GM21528 (cell line): ENCODE data around the gene MYRF.

Experiments
- ATAC-seq: cut with Tn5 transposase; IDR thresholded peaks from one replicate; pipeline ENCODE4 v1.9.1; 2021; ENCODE audit warnings: mild to moderate bottlenecking, moderate library complexity; ENCODE audit not compliant: unreplicated experiment, low FRiP score

MYRF gene

DNA sequence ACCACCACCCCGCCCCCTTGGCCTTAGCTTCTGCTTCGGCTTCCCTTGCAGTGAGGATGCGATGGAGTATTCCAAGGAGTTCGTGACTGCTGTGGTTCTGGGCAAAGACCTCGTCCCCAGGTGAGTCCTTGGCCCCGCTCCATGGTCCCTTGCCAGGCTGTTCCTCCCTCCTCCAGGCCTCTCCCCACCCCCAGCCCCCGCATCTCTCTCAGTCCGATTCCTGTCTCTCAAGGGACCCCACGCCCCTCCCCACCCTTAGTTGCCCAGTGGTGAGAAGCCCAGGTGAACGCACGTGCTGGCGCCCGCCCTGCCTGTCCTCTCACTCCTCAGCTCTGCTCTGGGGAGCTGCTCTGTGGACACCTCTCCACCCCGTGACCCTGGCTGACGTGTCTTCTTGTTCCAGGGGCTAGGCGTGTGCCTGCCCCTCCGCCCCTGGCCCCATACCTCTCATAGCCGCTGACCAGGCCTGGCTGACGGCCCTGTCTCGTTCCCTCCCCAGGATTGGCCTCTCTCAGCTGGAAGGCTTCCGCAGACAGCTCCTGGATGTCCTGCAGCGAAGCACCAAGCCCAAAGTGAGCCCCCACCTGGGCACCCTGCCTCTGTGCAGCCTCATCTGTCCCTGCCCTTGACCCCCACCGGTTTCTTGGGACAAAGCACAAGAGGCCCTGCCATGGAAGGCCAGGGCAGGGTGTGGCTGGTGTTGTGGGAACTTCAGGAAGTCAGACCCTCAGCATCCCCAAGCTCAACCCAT, 14.6 kb upstream of the MYRF start:
- no peak for ATAC-seq

DNA sequence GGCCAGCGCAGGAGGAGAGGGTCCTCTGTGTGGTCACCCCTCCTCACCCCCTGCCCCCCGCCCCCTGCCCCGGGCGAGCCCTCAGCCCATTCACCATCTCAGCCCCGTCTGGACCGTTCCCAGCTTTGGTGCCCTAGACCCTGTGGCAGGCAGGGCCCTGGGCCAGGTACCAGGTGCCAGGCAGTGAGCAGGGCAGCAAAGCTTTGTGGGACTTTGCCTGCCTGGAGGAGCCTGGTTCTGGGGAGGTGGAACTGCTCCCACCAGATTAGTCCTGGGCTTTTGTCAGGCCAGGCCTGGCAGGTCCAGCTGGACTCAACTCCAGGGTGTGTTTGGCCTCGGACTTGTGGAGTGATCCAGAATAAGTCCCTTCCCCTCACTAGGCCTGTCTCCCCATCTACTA, 13.7 kb upstream of the MYRF start:
- no peak for ATAC-seq

DNA sequence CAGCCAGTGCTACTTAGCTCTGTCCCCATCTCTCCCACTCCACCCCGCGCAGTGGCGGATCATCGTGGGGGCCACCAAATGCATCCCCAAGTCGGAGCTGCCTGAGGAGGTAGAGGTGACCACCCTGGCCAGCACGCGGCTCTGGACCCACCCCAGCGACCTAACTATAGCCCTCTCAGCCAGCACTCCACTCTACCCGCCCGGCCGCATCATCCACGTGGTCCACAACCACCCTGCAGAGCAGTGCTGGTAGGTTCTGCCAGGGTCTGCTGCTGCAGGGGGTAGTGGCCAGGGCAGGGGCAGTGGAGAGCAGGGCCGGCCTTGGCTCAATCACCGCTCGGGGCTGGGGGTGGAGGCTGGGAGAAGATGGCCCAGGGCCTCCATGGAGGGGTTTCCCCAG, 13.0 kb upstream of the MYRF start:
- no peak for ATAC-seq

DNA sequence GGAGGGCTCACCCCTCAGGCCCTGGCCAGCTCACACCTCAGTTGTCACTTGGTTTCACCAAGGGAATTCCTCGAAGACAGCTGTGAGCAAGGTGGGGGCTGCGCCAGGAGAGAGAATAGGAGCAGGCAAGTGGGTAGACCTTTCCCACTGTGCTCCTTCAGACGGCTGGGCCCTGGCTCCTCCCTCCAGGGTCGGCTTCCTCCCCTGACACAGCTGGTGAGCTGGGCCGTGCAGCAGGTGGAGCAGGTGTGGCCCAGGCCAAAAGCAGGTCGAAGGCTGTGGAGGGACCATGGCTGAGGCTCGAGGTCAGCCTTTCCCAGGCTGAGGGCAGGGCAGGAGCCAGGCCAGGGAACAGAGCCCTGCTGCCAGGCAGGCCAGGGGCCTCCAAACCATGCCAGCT, 12.5 kb upstream of the MYRF start:
- no peak for ATAC-seq

DNA sequence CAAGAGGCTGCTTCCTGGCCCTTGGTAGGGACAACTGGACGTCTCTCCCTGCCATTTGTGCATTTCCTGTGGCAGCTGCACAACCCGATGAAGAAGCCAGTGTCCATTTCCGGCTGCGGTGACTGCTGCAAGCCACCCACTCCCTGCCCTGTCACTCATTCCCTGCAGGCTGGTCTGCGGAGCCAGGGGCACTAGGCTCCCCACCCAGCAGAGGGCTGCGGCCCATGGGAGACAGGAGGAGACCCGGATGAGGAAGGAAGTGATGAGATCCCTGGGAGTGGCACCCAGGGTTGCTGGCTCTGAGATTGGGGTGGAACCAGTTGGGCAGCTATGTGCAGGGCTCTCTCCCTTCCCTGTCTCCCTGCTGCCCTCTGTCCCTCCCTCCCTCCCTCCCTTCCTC, 10.0 kb upstream of the MYRF start:
- ATAC-seq = no peak

DNA sequence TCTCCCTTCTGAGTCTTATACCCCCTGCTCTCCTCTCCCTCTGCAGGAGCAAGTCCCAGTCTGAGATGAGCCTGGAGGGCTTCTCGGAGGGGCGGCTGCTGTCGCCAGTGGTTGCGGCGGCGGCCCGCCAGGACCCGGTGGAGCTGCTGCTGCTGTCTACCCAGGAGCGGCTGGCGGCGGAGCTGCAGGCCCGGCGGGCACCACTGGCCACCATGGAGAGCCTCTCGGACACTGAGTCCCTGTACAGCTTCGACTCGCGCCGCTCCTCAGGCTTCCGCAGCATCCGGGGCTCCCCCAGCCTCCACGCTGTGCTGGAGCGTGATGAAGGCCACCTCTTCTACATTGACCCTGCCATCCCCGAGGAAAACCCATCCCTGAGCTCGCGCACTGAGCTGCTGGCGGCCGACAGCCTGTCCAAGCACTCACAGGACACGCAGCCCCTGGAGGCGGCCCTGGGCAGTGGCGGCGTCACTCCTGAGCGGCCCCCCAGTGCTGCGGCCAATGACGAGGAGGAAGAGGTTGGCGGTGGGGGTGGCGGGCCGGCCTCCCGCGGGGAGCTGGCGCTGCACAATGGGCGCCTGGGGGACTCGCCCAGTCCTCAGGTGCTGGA, 8.8 kb upstream of the MYRF start:
- no peak for ATAC-seq

DNA sequence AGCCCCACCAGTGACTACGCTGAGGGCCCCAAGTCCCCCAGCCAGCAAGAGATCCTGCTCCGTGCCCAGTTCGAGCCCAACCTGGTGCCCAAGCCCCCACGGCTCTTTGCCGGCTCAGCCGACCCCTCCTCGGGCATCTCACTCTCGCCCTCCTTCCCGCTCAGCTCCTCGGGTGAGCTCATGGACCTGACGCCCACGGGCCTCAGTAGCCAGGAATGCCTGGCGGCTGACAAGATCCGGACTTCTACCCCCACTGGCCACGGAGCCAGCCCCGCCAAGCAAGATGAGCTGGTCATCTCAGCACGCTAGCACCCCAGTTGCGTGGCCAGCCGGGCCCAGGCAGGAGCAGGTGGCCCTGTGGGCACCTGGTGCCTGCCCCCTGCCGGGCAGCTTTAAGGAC, 8.3 kb upstream of the MYRF start:
- ATAC-seq = no peak

DNA sequence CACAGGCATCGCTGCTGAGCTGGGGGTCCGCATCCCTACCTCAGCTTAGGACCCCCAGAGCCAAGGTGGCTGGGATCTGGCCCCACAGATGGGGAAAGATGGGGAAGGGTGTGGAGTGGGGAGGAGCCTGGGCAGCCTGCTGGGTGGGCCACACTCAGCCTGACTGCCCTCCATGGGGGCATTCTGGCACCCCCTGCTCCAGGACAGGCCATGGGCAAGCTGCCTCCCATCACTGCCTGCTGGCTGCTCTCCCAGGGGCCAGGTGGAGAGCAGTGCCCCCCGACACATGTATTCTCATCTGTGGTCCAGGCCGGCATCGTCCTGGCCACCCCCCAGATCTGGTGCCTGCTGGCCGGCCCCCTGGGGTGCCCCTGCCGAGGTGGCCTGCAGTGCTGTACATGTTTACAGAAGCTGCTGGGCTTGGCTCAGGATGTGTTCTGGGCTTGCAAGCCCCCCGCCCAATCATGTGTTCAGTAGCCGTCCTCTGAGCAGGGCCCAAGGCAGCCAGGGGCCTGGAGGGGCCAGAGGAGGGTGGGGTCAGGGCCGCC, 7.8 kb upstream of the MYRF start:
- no peak for ATAC-seq

DNA sequence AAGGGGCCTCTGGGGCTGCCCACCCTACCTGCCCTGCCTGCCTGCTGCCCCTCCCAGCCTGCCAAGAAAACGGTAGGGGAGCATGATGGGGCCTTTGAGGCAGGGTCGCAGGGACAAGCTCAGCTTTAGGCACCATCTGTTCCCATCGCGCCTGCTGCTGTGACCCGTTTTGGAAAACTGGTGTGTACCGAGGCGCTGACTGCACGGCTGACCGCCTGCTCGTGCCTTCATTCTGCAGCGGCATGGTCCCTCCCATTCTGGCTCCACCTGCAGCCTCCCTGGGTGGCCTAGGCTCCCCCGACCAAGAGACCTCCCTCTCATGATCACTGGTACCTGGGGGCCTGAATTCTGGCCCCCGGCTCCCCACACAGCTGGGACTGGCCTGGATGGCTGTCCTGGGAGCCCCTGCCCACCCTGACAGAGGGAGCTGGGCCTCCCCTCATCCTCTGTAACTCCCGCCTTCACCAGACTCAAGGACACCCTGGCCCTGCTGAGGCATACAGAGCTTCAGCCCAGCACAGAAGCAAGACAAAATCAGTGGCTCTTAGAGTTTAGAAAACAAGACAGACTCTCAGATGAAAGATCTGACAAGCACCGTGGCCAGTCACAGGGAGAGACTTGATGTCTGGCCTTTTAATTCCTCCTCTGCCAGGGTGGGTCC, 6.5 kb upstream of the MYRF start:
- ATAC-seq = no peak

DNA sequence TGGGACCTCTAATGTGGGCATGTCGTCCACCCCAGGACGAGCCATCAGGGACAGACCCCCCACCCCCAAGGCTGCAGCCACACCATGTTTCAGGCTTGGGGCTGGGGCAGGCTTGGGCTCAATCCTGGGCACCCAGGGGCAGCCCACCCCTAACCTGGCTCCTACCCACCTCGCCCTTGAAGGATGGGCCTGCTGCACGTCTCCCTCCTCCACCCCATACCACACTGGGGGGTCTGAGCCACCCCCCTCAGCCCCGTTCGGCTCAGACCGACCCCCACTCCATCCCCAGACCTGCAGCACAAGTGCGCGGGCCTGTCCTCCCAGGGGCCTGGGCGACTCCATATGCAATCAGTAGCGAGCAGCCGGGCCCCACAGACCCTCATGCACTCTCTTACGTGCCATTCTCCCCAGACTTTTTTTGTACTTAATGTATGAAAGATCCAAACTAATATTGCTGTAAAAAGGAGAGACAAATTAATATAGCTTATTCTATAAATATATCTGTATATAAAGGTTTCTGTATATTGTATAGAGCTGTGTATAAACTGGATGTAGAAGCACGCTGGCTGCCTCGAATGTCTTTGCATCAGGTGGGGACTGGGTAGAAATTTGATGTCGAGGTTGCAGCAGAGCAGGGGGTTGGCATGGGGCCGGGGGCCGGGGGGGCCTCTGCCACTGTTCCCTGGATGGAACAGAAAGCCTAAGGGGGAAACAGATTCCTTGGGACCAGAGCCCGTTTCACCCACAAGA, 5.8 kb upstream of the MYRF start:
- no peak for ATAC-seq

DNA sequence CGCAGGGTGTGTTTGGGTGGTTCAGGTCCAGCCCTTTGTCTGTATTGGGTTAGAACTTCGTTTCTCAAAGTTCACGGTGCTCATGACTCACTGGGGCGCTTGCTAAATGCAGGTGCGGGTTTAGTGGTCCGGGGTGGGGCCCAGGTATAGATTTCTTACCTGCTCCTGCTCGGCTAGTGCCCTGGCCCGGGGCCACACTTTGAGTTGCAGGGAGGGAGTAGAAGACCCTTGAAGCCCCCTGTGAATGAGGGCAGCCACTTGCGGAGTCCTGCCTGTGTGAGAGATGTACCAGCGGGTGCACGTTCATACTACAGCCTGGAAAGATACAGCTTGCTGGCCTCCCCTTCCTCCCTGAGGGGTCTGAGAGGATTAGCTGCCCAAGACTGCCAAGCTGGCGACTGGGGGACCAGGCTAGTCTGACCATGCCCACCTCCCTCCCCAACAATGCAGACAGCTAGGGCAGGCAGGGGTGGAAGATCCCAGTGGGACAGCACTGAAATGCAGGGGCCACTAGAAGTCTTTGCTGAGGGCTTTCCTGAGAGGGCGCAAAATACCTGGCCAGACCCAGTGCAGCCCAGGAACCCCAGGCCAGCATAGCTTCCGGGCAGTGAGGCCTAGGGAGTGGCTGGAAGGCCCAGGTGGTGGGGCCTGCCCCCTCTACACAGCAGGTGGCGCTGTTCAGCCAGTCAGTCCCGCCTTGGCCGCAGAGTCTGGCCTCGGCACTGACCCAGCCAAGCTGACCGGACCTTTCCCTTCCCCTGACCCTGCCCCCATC, 5.1 kb upstream of the MYRF start:
- ATAC-seq = no peak

DNA sequence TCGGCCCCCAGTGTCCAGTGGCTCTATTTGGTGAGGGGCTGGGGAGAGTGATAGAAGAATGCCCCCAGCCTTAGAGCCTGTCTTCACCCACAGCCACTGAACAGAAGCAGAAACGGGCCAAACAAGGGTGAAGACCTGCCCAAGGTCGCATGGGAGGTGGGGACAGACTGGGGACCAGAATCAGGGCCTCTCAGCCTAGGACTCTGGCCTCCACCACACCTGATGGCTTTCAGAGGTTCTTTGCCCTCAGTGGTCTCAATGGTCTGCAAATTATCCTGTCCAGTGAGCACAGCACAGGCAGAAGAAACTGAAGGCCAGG, 4.5 kb upstream of the MYRF start:
- no peak for ATAC-seq

DNA sequence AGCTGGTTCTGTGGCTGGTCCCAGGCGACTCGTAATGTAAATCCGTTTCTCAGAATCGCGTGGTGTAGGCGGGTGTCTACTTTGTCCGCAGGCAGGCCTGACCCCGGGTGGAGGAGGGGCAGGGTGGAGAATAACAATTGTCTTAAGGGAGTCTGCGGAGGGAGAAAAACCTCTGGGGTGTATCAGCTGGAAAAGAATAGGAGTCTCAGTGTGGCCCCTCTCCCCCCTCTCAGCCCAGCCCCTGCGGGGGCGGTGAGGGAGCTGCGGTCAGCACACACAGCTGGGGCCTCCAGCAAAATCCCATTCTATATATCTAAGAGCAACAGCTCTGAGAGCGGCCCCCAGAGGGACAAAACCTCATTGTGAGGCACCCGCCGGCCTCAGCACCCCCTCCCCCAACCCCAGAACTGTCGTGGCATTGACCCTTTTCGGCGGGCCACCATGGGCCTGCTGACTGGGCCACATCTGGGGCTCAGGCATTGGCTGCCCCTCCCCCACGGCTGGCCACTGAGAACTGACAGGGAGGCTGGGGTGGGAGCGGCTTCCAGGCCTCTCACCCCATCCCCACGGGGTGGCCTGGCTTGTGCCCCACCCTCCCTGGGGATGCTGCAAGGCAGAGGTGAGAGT, 2.7 kb upstream of the MYRF start:
- ATAC-seq = no peak

DNA sequence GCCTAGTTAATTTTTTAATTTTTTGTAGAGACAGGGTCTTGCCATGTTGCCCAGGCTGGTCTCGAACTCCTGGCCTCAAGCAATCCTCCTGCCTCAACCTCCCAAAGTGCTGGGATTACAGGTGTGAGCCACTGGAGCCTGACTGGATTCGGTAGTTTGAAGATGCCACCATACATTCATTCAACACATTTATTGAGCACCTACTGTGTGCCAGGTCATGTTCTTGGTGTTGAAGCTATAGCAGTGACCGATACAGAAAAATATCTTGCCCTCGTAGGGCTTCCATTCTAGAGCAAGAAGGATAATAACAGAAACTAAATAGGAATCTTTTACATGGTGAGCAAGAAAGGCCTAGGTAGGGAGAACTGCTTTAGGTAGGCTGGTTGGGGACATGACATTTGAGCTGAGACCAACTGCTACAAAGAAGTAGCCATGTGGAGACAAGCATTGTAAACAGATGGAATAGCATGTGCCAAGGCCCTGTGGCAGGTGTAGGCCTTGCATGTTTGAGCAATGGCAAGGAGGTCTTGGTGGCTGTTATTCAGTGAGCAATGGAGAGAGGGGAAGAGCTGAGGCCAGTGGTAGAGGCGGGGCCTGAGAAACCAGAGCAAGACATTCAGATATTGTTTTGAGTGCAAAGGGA, 1.7 kb upstream of the MYRF start:
- ATAC-seq = no peak

DNA sequence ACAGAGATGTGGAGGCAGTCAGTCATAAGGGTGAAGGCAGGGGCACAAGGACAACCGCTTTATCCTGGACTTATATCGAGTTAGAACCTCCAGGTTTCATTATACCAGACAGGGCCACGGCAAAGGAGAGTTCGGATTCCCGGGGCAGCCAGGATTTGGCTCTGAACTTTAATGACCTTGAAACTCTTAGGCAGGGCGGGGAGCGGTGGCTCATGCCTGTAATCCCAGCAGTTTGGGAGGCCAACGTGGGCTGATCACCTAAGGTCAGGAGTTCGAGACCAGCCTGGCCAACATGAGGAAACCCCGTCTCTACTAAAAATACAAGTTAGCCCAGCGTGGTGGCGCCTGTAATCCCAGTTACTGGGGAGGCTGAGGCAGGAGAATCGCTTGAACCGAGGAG, 1.1 kb upstream of the MYRF start:
- ATAC-seq = no peak

DNA sequence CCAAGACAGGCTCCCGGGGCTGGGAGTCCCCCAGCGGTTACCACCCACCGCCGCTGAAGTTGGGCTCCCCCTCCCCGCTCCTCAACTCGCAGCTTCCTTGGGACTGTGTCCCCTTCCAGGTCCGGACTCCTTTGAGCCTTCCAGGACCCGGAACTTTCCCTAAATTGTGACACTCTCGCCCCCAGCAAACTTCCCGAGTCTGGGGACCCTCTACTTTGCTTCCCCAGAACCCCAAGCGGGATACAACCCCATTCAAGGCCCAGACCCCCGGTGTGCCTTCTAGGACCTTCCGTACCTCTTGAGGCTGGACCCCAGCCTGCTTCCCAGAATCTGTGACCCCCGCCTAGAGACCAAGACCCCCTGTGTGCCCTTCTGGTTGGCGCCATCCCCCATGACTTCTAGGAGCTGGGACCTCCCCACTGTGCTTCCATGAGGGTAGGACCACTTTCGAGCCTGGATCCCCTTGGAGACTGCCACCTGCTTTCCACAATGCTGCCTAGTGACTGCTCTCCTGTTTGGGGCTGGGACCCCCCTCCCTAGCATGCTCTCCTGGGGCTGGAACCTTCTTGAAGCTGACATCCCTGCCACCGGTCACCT, 587 bp downstream of the MYRF start:
- ATAC-seq = no peak

DNA sequence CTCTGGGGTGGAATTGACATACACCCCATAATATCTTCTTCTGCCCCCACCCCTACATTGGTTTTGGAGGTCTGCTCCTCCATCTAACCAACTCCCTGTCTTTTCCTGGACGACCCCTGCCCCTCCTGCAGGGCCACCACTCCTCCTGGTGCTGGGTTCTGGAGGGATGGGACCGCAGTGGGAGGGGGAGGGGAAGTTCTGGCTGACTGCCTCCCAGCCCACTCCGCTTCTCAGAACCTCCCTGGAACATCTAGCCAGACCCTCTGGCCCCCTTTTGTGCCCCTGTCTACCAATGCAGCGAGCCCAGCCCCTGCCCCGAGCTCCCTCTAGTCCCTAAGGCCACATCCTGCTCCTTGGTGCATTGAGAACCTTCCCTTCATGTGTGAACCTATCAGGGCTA, 1.2 kb downstream of the MYRF start:
- no peak for ATAC-seq

DNA sequence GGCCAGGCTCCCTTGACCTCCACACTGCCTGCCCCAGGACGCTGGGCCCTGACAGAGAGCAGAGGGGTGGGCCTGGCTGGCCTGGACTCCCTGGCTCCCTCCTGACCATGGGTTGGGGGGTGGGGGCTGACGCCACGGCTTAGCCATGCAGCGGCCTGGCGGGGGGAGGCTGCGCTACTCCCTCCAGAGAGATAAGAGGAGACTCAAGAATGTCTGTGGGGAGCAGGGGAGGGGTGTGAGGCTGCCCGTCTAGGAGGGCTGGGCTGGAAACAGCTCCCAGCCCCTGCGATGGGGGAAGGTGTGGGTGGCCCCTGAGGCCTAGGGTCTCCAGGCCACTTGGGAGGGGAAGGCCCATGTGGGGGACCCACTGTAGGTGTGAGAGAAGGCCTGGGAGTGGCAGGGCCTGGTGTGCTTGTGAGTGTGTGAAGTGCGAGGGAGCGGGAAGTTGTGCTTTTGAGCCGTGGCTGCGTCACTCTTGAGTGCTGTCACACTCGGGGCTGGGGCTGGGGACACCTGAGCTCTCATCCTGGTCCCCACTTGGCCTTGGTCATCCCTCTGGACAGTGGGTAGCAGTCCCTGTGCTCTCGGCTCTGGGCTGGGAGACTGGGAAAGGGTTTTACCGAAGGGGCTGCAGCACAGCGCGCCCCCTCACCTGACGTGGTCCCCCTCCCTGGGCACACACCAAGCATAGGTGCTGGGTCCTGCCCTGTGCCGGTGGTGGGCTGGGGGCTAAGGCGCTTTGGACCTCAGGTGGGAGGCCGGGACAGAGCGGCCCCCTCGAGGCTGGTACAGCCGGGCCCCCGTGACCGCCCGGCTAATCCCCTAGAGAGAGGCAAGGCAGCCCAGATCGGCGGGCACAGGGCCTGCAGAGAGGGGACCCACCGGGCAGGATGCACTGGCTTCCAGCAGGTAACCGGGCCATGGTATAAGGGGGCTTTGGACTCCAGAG, 2.4 kb downstream of the MYRF start:
- no peak for ATAC-seq
